ENCODE results near the gene CASQ1. TPM values are rescaled to one million over a fixed set of nuclear protein-coding genes. Genes with fewer than 3 reads are reported as not detected.

CASQ1 gene
- total and polyA plus RNA-seq, 2 of the 13 experiments (the other 11 are each of a cell fraction or from before 2014, with no cell fraction given), result 0.09 to 0.20 TPM

- TF ChIP-seq, protein P1, sequence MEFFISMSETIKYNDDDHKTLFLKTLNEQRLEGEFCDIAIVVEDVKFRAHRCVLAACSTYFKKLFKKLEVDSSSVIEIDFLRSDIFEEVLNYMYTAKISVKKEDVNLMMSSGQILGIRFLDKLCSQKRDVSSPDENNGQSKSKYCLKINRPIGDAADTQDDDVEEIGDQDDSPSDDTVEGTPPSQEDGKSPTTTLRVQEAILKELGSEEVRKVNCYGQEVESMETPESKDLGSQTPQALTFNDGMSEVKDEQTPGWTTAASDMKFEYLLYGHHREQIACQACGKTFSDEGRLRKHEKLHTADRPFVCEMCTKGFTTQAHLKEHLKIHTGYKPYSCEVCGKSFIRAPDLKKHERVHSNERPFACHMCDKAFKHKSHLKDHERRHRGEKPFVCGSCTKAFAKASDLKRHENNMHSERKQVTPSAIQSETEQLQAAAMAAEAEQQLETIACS (CRISPR knock-in tag; IDR thresholded peaks at IDR 0.05), result no peak
- TF ChIP-seq FOXP1 (IDR thresholded peaks at IDR 0.05) (no peak), FOXP1 (CRISPR knock-in tag; IDR thresholded peaks at IDR 0.05) (no peak), HNRNPK (IDR thresholded peaks at IDR 0.05; ENCODE audit: low read depth, low read length, poor library complexity, severe bottlenecking) (peak; percentile 46), ZNF552 (CRISPR knock-in tag; IDR thresholded peaks at IDR 0.05; ENCODE audit: borderline replicate concordance) (0 out of 2 replicates have a peak, but pooled peaks have one; percentile 41), HMGXB4 (CRISPR knock-in tag; IDR thresholded peaks at IDR 0.05; ENCODE audit: borderline replicate concordance in 1 of 2, low read depth in 1 of 2) (no peak; a peak in 1 of 4 replicates), ZNF558 (CRISPR knock-in tag; IDR thresholded peaks at IDR 0.05; ENCODE audit: borderline replicate concordance) (peak; percentile 64; the same call in 1 of the 2 replicates), ARID4A (CRISPR knock-in tag; IDR thresholded peaks at IDR 0.05; ENCODE audit: borderline replicate concordance) (peak; percentile 81; the same call in 1 of the 2 replicates), ZFX (CRISPR knock-in tag; IDR thresholded peaks at IDR 0.05; ENCODE audit: low read depth) (peak; percentile 80), ISX (CRISPR knock-in tag; conservative IDR thresholded peaks at IDR 0.05) (no peak), YY1 (IDR thresholded peaks at IDR 0.05; ENCODE audit: insufficient read depth, insufficient replicate concordance, low read depth, low read length) (no peak), GATA4 (IDR thresholded peaks at IDR 0.05; ENCODE audit: borderline replicate concordance, low read depth) (no peak), ATF7-NPFF (CRISPR knock-in tag; IDR thresholded peaks at IDR 0.05; ENCODE audit: low read depth) (peak; percentile 73), IKZF4 (CRISPR knock-in tag; IDR thresholded peaks at IDR 0.05; ENCODE audit: borderline replicate concordance, low read depth, not compliant biosample characterization) (no peak), RBM39 (IDR thresholded peaks at IDR 0.05; ENCODE audit: low read depth, low read length, poor library complexity, severe bottlenecking) (no peak), ZNF704 (CRISPR knock-in tag; IDR thresholded peaks at IDR 0.05; ENCODE audit: borderline replicate concordance) (no peak), ZNF136 (CRISPR knock-in tag; IDR thresholded peaks at IDR 0.05; ENCODE audit: low read depth) (no peak), GATAD2A (CRISPR knock-in tag; IDR thresholded peaks at IDR 0.05) (no peak), XRCC5 (optimal IDR thresholded peaks at IDR 0.05; ENCODE audit: low read length) (peak; percentile 24), SCMH1 (CRISPR knock-in tag; IDR thresholded peaks at IDR 0.05; ENCODE audit: borderline replicate concordance) (no peak)
These were observed 15.1 kb downstream of the CASQ1 start, which contains the start of gene PEA15 (continued) for GRCh38 chr1:160205242-160206035.

All from HepG2 (cell line).